ENCODE results near the gene RC3H2.

Gene RC3H2, protein sequence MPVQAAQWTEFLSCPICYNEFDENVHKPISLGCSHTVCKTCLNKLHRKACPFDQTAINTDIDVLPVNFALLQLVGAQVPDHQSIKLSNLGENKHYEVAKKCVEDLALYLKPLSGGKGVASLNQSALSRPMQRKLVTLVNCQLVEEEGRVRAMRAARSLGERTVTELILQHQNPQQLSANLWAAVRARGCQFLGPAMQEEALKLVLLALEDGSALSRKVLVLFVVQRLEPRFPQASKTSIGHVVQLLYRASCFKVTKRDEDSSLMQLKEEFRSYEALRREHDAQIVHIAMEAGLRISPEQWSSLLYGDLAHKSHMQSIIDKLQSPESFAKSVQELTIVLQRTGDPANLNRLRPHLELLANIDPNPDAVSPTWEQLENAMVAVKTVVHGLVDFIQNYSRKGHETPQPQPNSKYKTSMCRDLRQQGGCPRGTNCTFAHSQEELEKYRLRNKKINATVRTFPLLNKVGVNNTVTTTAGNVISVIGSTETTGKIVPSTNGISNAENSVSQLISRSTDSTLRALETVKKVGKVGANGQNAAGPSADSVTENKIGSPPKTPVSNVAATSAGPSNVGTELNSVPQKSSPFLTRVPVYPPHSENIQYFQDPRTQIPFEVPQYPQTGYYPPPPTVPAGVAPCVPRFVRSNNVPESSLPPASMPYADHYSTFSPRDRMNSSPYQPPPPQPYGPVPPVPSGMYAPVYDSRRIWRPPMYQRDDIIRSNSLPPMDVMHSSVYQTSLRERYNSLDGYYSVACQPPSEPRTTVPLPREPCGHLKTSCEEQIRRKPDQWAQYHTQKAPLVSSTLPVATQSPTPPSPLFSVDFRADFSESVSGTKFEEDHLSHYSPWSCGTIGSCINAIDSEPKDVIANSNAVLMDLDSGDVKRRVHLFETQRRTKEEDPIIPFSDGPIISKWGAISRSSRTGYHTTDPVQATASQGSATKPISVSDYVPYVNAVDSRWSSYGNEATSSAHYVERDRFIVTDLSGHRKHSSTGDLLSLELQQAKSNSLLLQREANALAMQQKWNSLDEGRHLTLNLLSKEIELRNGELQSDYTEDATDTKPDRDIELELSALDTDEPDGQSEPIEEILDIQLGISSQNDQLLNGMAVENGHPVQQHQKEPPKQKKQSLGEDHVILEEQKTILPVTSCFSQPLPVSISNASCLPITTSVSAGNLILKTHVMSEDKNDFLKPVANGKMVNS

GRCh38 chr9:122904823-122905710 lies at the start of gene RC3H2:
Gene RC3H2 (minus strand): TSS chr9:122905359. CDS start chr9:122897509, 7,850 bp downstream.
- FAIRE-seq: peak; percentile 99

GRCh38 chr9:122954253-122954691 lies 49.1 kb upstream of the RC3H2 start:
- no peak for FAIRE-seq

- FAIRE-seq: no peak
Measured at GRCh38 chr9:122951056-122951455, 45.9 kb upstream of the RC3H2 start.

DNA sequence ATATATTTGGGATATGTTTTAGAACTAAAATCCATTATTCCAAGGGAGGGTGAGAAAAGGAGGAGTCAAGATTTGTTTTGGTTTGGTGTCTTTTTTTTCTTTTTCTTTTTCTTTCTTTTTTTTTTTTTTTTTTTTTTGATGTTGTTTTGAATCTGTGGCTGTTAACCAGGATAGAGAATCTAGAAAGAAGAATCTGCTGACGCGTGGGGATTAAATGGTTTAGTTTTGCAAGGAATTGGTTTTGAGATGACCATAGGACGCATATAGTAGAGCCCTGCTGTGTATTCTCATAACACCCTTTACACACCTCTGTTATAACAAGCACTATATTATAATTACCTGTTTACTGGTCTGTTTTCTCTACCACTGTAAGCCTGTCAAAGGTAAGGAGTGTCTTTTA lies 45.1 kb upstream of the RC3H2 start:
- FAIRE-seq: no peak

DNA sequence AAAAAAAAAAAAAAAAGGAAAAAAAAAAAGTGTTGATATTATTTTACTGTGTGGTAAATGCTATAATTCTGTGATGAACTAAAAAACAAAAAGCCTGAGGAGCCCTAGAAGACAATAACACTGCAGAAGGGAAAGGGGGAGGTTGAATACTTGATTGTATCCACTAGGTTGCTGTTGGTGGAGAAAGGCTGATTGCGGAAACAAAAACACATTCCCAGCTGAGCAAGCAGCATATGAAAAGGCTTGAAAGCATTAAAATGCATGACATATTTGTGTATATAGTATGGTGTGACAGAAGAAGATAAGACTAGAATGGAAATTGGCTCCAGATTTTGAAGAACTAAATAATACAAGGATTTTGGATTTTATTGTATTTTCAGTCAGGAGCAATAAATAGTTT lies 44.5 kb upstream of the RC3H2 start:
- no peak for FAIRE-seq

DNA sequence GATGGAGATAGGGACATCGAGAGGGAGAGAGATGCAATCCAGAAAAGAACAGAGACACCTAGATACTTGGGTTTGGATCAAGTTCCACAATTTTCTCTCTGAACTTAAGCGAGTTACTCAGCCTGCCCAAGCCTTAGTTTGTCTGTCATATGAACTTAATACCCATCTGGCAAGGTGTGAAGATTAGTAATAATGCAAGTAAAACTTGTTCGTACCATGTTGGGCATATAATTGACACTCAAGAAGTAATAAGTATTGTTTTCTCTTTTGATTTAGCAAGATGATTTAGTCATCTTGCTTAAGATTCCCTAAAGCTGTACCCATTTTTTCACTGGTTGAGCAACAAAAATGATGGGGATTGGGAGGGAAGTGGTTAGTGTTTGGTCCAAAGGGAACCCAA lies 43.2 kb upstream of the RC3H2 start:
- FAIRE-seq: no peak

GRCh38 chr9:122946461-122947005 lies 41.4 kb upstream of the RC3H2 start:
- FAIRE-seq: no peak

GRCh38 chr9:122944960-122945888 lies 40.1 kb upstream of the RC3H2 start:
- no peak for FAIRE-seq

- FAIRE-seq: no peak
Measured at GRCh38 chr9:122941582-122942234, 36.5 kb upstream of the RC3H2 start.

GRCh38 chr9:122940749-122941581 lies 35.8 kb upstream of the RC3H2 start, which contains the start of gene RABGAP1:
Gene RABGAP1 (plus strand): TSS chr9:122941020. CDS start chr9:122957060, 16,040 bp downstream.
- FAIRE-seq: no peak

GRCh38 chr9:122940454-122940748 lies 35.2 kb upstream of the RC3H2 start:
- no peak for FAIRE-seq

- FAIRE-seq: no peak
Measured at GRCh38 chr9:122939601-122940000, 34.4 kb upstream of the RC3H2 start.

GRCh38 chr9:122936883-122937282 lies 31.7 kb upstream of the RC3H2 start:
- no peak for FAIRE-seq

DNA sequence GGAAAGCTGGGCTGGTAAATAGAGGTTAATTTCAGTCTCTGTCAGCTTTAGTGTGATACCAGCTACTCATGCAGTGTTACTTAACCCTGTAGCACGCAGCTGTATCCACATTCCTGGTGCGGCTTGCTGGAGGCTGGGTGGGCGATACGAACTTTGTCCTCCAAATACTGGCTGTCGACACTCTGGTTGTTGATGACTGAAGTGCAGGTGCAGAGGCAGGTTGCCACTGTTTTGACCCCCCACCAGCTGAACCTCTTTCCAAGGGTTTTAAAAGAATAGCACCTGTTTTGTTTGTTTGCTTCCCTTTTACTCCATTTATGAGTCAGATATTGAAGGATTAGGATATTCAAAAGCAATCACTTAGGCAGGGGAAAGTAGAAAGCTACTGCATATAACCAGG lies 31.3 kb upstream of the RC3H2 start:
- no peak for FAIRE-seq

GRCh38 chr9:122931226-122932121 lies 26.3 kb upstream of the RC3H2 start, which contains the start of gene ZBTB26:
Gene ZBTB26 (minus strand): TSS chr9:122931512. CDS start chr9:122919934, 11,578 bp downstream.
- FAIRE-seq: peak; percentile 70

GRCh38 chr9:122930541-122931225 lies 25.5 kb upstream of the RC3H2 start:
- no peak for FAIRE-seq

GRCh38 chr9:122929796-122930354 lies 24.7 kb upstream of the RC3H2 start:
- FAIRE-seq: no peak

Data from A204.1 (cell line).